Ectodermal cell (in vitro differentiated cells): ENCODE measurements around the gene CASTOR1.

ENCODE experiments used
- H3K27ac ChIP-seq: 2 replicates; pipeline ENCODE4 v1.7.0; 2013; ENCODE audit warnings: mild to moderate bottlenecking, low read depth, low read length; ENCODE audit not compliant: insufficient read depth, poor library complexity, severe bottlenecking
- H3K27me3 ChIP-seq: 2 replicates; pipeline ENCODE4 v1.7.0; 2013; ENCODE audit warnings: mild to moderate bottlenecking, low read length; ENCODE audit not compliant: insufficient read depth, control insufficient read depth, poor library complexity, severe bottlenecking
- H3K36me3 ChIP-seq: one replicate; pipeline ENCODE4 v1.7.0; 2013; ENCODE audit warnings: low read length; ENCODE audit not compliant: control insufficient read depth, insufficient read depth
- H3K4me1 ChIP-seq: one replicate; pipeline ENCODE4 v1.7.0; 2013; ENCODE audit warnings: low read length; ENCODE audit not compliant: control insufficient read depth, insufficient read depth
- H3K4me3 ChIP-seq: 2 replicates; pipeline ENCODE4 v1.7.0; 2013; ENCODE audit warnings: low read depth, low read length, control low read depth; ENCODE audit not compliant: insufficient read depth
- H3K9me3 ChIP-seq: 2 replicates; pipeline ENCODE4 v1.7.0; 2013; ENCODE audit warnings: mild to moderate bottlenecking, low read length, moderate library complexity; ENCODE audit not compliant: control insufficient read depth
- WGBS, 2 experiments: methylation state at CpG; one replicate each; pipeline ENCODE4 v1.1.7; 2013; ENCODE audit warnings: missing lambda C conversion rate in 2 of 2; 5-methylcytosine and 5-hydroxymethylcytosine counted together

CASTOR1 gene

GRCh38 chr22:30291058-30291892 is 2.0 kb upstream of the CASTOR1 start:
- no peaks in the 10 kb centered on the region for H3K36me3 ChIP-seq
- H3K4me3 ChIP-seq, result no peak overlapping the region
- H3K9me3 ChIP-seq, result no peaks in the 10 kb centered on the region
- peaks cover 12% of the 10 kb centered on the region for H3K27me3 ChIP-seq
- peaks cover 11% of the 10 kb centered on the region for H3K4me1 ChIP-seq
- WGBS, 2 experiments, result 90 to 91% methylated on average over 13 of the region's 13 CpGs
- H3K27ac ChIP-seq, result no peak overlapping the region

GRCh38 chr22:30290342-30291057 is 1.2 kb upstream of the CASTOR1 start:
- no peak overlapping the region for H3K27ac ChIP-seq
- H3K9me3 ChIP-seq, result no peaks in the 10 kb centered on the region
- peaks cover 11% of the 10 kb centered on the region for H3K4me1 ChIP-seq
- peaks cover 12% of the 10 kb centered on the region for H3K27me3 ChIP-seq
- peak overlapping the region; percentile 68 for H3K4me3 ChIP-seq
- H3K36me3 ChIP-seq, result no peaks in the 10 kb centered on the region
- 70 to 79% methylated on average over 3 of the region's 3 CpGs for WGBS, 2 experiments

GRCh38 chr22:30289980-30290313 is 642 bp upstream of the CASTOR1 start:
- peak overlapping the region; percentile 68 for H3K4me3 ChIP-seq

GRCh38 chr22:30288419-30289140 is 725 bp downstream of the CASTOR1 start:
- H3K27ac ChIP-seq, result no peak overlapping the region
- H3K4me1 ChIP-seq, result peaks cover 11% of the 10 kb centered on the region
- H3K4me3 ChIP-seq, result peak overlapping the region; percentile 68
- no peaks in the 10 kb centered on the region for H3K9me3 ChIP-seq
- H3K27me3 ChIP-seq, result peaks cover 12% of the 10 kb centered on the region
- 27 to 28% methylated on average over 27 of the region's 27 CpGs for WGBS, 2 experiments
- no peaks in the 10 kb centered on the region for H3K36me3 ChIP-seq

More at GRCh38 chr22:30289980-30290313, 642 bp upstream of the CASTOR1 start:
- Histone ChIP-seq H3K4me1 (peaks cover 11% of the 10 kb centered on the region), H3K9me3 (no peaks in the 10 kb centered on the region), H3K27me3 (peaks cover 12% of the 10 kb centered on the region), H3K36me3 (no peaks in the 10 kb centered on the region), H3K27ac (no peak overlapping the region)
- WGBS, 2 experiments, result 9 to 10% methylated on average over 12 of the region's 12 CpGs

GRCh38 chr22:30287648-30288418 is 1.5 kb downstream of the CASTOR1 start:
- no peak overlapping the region for H3K4me3 ChIP-seq
- H3K27me3 ChIP-seq, result peaks cover 12% of the 10 kb centered on the region
- no peaks in the 10 kb centered on the region for H3K36me3 ChIP-seq
- WGBS, 2 experiments, result 27 to 29% methylated on average over 5 of the region's 5 CpGs
- peaks cover 11% of the 10 kb centered on the region for H3K4me1 ChIP-seq
- no peaks in the 10 kb centered on the region for H3K9me3 ChIP-seq
- H3K27ac ChIP-seq, result no peak overlapping the region

GRCh38 chr22:30286813-30287647 is 2.3 kb downstream of the CASTOR1 start:
- Histone ChIP-seq H3K4me3 (no peak overlapping the region), H3K9me3 (no peaks in the 10 kb centered on the region), H3K36me3 (no peaks in the 10 kb centered on the region), H3K27ac (no peak overlapping the region), H3K4me1 (peaks cover 11% of the 10 kb centered on the region), H3K27me3 (peaks cover 12% of the 10 kb centered on the region)
- 69% methylated on average over 31 of the region's 31 CpGs for WGBS, 2 experiments

- Histone ChIP-seq H3K4me1 (peaks cover 11% of the 10 kb centered on the region), H3K27me3 (peaks cover 12% of the 10 kb centered on the region), H3K4me3 (no peak overlapping the region), H3K9me3 (no peaks in the 10 kb centered on the region), H3K27ac (no peak overlapping the region), H3K36me3 (no peaks in the 10 kb centered on the region)
- 91 to 92% methylated on average over 5 of the region's 5 CpGs for WGBS, 2 experiments
Observed at GRCh38 chr22:30286331-30286730, 3.0 kb downstream of the CASTOR1 start.

GRCh38 chr22:30285846-30286200 is 3.5 kb downstream of the CASTOR1 start:
- peaks cover 11% of the 10 kb centered on the region for H3K4me1 ChIP-seq
- H3K36me3 ChIP-seq, result no peaks in the 10 kb centered on the region
- no peak overlapping the region for H3K4me3 ChIP-seq
- H3K27ac ChIP-seq, result no peak overlapping the region
- H3K27me3 ChIP-seq, result peaks cover 12% of the 10 kb centered on the region
- H3K9me3 ChIP-seq, result no peaks in the 10 kb centered on the region
- 93% methylated on average over 8 of the region's 8 CpGs for WGBS, 2 experiments

GRCh38 chr22:30285176-30285845 is 4.0 kb downstream of the CASTOR1 start:
- H3K4me1 ChIP-seq, result peaks cover 8% of the 10 kb centered on the region
- no peak overlapping the region for H3K27ac ChIP-seq
- H3K27me3 ChIP-seq, result peaks cover 12% of the 10 kb centered on the region
- H3K9me3 ChIP-seq, result no peaks in the 10 kb centered on the region
- WGBS, 2 experiments, result 94 to 95% methylated on average over 27 of the region's 27 CpGs
- H3K36me3 ChIP-seq, result no peaks in the 10 kb centered on the region
- H3K4me3 ChIP-seq, result no peak overlapping the region
